HepG2 (cell line): ENCODE measurements around the gene CYP27A1. TPM values are rescaled to one million over a fixed set of nuclear protein-coding genes. Genes with fewer than 3 reads are reported as not detected.
A peak's percentile ranks its signal among the peaks of the same experiment; 100 is the strongest.

Source experiments
- BRCA1 ChIP-seq: sonication (generic); formaldehyde crosslinking; IDR thresholded peaks from 2 replicates; pipeline ENCODE4 v1.4.0; 2020; ENCODE audit warnings: missing genetic modification reagents
- ETV6 ChIP-seq: sonication (generic); formaldehyde crosslinking; conservative IDR thresholded peaks from 2 replicates; pipeline ENCODE4 v1.4.0; 2020; ENCODE audit warnings: missing genetic modification reagents
- GABPA ChIP-seq, 2 experiments: IDR thresholded peaks; 2 replicates each; pipeline ENCODE4 v1.6.1; 2011 to 2016; ENCODE audit warnings: low read depth in 2 of 2, low read length in 1 of 2, missing biosample characterization in 1 of 2, missing genetic modification characterization in 1 of 2
- HES4 ChIP-seq: sonication (generic); formaldehyde crosslinking; IDR thresholded peaks from 2 replicates; pipeline ENCODE4 v1.9.0; 2021; ENCODE audit warnings: mild to moderate bottlenecking, missing genetic modification reagents, borderline replicate concordance
- HMG20A ChIP-seq: IDR thresholded peaks from 2 replicates; pipeline ENCODE4 v1.6.1; 2016; ENCODE audit warnings: borderline replicate concordance
- HMG20B ChIP-seq: conservative IDR thresholded peaks from 2 replicates; pipeline ENCODE4 v1.6.1; 2016; ENCODE audit warnings: missing genetic modification reagents, missing compliant biosample characterization
- HNRNPL ChIP-seq: fragments of 200-400 bp; formaldehyde crosslinking; IDR thresholded peaks from 2 replicates; pipeline ENCODE4 v1.6.1; 2017; ENCODE audit warnings: mild to moderate bottlenecking, low read depth, low read length
- ISX ChIP-seq: sonication (generic); formaldehyde crosslinking; conservative IDR thresholded peaks from 2 replicates; pipeline ENCODE4 v1.5.0; 2020; ENCODE audit warnings: missing genetic modification reagents
- RBFOX2 ChIP-seq: fragments of 200-400 bp; formaldehyde crosslinking; IDR thresholded peaks from 2 replicates; pipeline ENCODE4 v1.6.1; 2017; ENCODE audit warnings: low read depth, mild to moderate bottlenecking, low read length
- RFX1 ChIP-seq: fragments of 450-650 bp; IDR thresholded peaks from 2 replicates; pipeline ENCODE4 v1.6.1; 2017
- ZEB1 ChIP-seq: IDR thresholded peaks from 2 replicates; pipeline ENCODE4 v1.6.1; 2012; ENCODE audit warnings: mild to moderate bottlenecking, low read depth, inconsistent platforms; ENCODE audit not compliant: insufficient replicate concordance
- ZFP36L2 ChIP-seq: sonication (generic); formaldehyde crosslinking; IDR thresholded peaks from 2 replicates; pipeline ENCODE4 v1.4.0; 2020; ENCODE audit warnings: missing genetic modification reagents
- ZNF20 ChIP-seq: sonication (generic); formaldehyde crosslinking; IDR thresholded peaks from 2 replicates; pipeline ENCODE4 v1.4.0; 2020; ENCODE audit warnings: mild to moderate bottlenecking, moderate library complexity, missing genetic modification reagents
- ZNF230 ChIP-seq: sonication (generic); formaldehyde crosslinking; IDR thresholded peaks from 2 replicates; pipeline ENCODE4 v1.4.0; 2020; ENCODE audit warnings: mild to moderate bottlenecking, missing genetic modification reagents
- ZNF24 ChIP-seq: fragments of 450-650 bp; IDR thresholded peaks from 2 replicates; pipeline ENCODE4 v1.6.1; 2017; ENCODE audit warnings: antibody characterized with exemption, mild to moderate bottlenecking
- ZNF263 ChIP-seq: sonication (generic); formaldehyde crosslinking; IDR thresholded peaks from 2 replicates; pipeline ENCODE4 v1.4.0; 2020; ENCODE audit warnings: missing genetic modification reagents
- ZNF446 ChIP-seq: sonication (generic); formaldehyde crosslinking; IDR thresholded peaks from 2 replicates; pipeline ENCODE4 v1.5.0; 2020; ENCODE audit warnings: mild to moderate bottlenecking, missing genetic modification reagents
- ZNF816 ChIP-seq: sonication (generic); formaldehyde crosslinking; IDR thresholded peaks from 2 replicates; pipeline ENCODE4 v1.8.0; 2022; ENCODE audit warnings: missing genetic modification reagents, mild to moderate bottlenecking, borderline replicate concordance
- ZNF879 ChIP-seq: sonication (generic); formaldehyde crosslinking; IDR thresholded peaks from 2 replicates; pipeline ENCODE4 v1.8.1; 2023; ENCODE audit warnings: missing genetic modification reagents
- polyA plus RNA-seq, 8 experiments: library from polyadenylated mRNA; depleted of rRNA in 3 of 8; stranded (reverse) in 7 of 8; unstranded in 1 of 8; fragments of >200 nt; fragmentation: Illumina TruSeq in 4 of 8; extraction: Trizol in 4 of 8; gene quantifications; 2 replicates each; pipeline versions ENCODE4 v1.2.1 to v1.2.3, GENCODE V29; 2011 to 2016; ENCODE audit warnings: low read depth in 4 of 8, missing spikeins in 1 of 8, mixed read lengths in 1 of 8; ENCODE audit not compliant: insufficient read depth in 1 of 8
- total RNA-seq, 5 experiments: library from RNA; depleted of rRNA; stranded (reverse); fragments of >200 nt; fragmentation: Illumina TruSeq; extraction: Trizol; gene quantifications; 2 replicates each; pipeline ENCODE4 v1.2.3, GENCODE V29; 2016; ENCODE audit warnings: low read depth in 1 of 5
- TF ChIP-seq, protein P1 (sequence below): sonication (generic); formaldehyde crosslinking; IDR thresholded peaks from 2 replicates; pipeline ENCODE4 v1.8.0; 2022; ENCODE audit warnings: missing genetic modification reagents, mild to moderate bottlenecking, moderate library complexity, borderline replicate concordance
- TF ChIP-seq, protein P2 (sequence below): sonication (generic); formaldehyde crosslinking; IDR thresholded peaks from 2 replicates; pipeline ENCODE4 v1.8.0; 2022; ENCODE audit warnings: mild to moderate bottlenecking, missing genetic modification reagents, moderate library complexity
- TF ChIP-seq, protein P3 (sequence below): sonication (generic); formaldehyde crosslinking; IDR thresholded peaks from 2 replicates; pipeline ENCODE4 v1.8.0; 2023; ENCODE audit warnings: mild to moderate bottlenecking, missing genetic modification reagents
- TF ChIP-seq, protein P4 (sequence below): sonication (generic); formaldehyde crosslinking; IDR thresholded peaks from 2 replicates; pipeline ENCODE4 v1.5.0; 2020; ENCODE audit warnings: mild to moderate bottlenecking, missing genetic modification reagents
- TF ChIP-seq, protein P5 (sequence below): sonication (generic); formaldehyde crosslinking; IDR thresholded peaks from 2 replicates; pipeline ENCODE4 v1.4.0; 2020; ENCODE audit warnings: missing genetic modification reagents

The CYP27A1 gene
- total and polyA plus RNA-seq, 2 of the 13 experiments (the other 11 are each of a cell fraction or from before 2014, with no cell fraction given): 157 to 266 TPM

DNA sequence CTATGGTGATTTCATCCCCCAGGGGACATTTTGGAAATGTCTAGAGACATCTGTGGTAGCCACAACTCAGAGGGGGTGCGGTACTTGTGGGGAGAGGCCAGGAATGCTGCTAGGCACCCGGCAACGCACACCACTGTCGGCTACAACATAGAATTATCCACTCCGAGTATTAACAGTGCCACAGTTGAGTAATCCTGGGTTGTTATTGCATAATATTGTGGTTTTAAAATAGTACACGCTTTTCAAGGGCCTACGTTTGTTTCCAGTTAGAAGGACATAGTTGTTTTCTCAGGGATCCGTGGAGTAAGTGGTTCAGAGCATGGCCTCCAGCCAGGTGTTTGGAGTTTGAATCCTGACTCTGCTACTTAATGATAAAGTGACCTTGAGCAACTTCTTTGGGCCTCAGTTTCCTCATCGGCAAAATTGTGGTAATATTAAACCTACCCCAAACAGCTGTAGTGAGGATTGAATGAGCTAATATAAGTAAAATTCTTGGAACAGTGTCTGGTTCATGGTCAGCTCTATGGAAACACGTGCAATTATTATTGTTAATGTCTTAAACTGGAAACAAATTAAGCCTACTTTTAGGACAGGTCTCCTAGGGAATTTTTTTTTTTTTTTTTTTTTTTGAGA, 24.5 kb downstream of the CYP27A1 start (continued):
- TF ChIP-seq BRCA1 (CRISPR knock-in tag): no peak
- TF ChIP-seq ZNF263 (CRISPR knock-in tag): no peak
- no peak for TF ChIP-seq ZNF20 (CRISPR knock-in tag)
- no peak for TF ChIP-seq HNRNPL
- TF ChIP-seq, protein P1, sequence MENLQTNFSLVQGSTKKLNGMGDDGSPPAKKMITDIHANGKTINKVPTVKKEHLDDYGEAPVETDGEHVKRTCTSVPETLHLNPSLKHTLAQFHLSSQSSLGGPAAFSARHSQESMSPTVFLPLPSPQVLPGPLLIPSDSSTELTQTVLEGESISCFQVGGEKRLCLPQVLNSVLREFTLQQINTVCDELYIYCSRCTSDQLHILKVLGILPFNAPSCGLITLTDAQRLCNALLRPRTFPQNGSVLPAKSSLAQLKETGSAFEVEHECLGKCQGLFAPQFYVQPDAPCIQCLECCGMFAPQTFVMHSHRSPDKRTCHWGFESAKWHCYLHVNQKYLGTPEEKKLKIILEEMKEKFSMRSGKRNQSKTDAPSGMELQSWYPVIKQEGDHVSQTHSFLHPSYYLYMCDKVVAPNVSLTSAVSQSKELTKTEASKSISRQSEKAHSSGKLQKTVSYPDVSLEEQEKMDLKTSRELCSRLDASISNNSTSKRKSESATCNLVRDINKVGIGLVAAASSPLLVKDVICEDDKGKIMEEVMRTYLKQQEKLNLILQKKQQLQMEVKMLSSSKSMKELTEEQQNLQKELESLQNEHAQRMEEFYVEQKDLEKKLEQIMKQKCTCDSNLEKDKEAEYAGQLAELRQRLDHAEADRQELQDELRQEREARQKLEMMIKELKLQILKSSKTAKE (CRISPR knock-in tag): no peak
- peak; percentile 76; the same call in 1 of the 2 replicates for TF ChIP-seq HMG20A
- TF ChIP-seq ZNF446 (CRISPR knock-in tag): no peak
- peak; percentile 66; the same call in 1 of the 2 replicates for TF ChIP-seq ZNF24
- TF ChIP-seq, protein P2, sequence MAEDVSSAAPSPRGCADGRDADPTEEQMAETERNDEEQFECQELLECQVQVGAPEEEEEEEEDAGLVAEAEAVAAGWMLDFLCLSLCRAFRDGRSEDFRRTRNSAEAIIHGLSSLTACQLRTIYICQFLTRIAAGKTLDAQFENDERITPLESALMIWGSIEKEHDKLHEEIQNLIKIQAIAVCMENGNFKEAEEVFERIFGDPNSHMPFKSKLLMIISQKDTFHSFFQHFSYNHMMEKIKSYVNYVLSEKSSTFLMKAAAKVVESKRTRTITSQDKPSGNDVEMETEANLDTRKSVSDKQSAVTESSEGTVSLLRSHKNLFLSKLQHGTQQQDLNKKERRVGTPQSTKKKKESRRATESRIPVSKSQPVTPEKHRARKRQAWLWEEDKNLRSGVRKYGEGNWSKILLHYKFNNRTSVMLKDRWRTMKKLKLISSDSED (CRISPR knock-in tag): no peak
- no peak for TF ChIP-seq ZEB1
- no peak for TF ChIP-seq ETV6 (CRISPR knock-in tag)
- no peak for TF ChIP-seq ZNF816 (CRISPR knock-in tag)
- no peak for TF ChIP-seq GABPA (IDR thresholded peaks at IDR 0.05; ENCODE audit: low read depth, low read length)
- no peak for TF ChIP-seq GABPA (CRISPR knock-in tag; IDR thresholded peaks at IDR 0.05; ENCODE audit: low read depth)
- no peak for TF ChIP-seq RFX1
- no peak for TF ChIP-seq ZNF879 (CRISPR knock-in tag)
- TF ChIP-seq ISX: no peak
- TF ChIP-seq, protein P3, sequence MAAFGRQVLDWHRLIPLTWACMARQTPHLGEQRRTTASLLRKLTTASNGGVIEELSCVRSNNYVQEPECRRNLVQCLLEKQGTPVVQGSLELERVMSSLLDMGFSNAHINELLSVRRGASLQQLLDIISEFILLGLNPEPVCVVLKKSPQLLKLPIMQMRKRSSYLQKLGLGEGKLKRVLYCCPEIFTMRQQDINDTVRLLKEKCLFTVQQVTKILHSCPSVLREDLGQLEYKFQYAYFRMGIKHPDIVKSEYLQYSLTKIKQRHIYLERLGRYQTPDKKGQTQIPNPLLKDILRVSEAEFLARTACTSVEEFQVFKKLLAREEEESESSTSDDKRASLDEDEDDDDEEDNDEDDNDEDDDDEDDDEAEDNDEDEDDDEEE (CRISPR knock-in tag): no peak
- TF ChIP-seq ZNF230 (CRISPR knock-in tag): 0 out of 2 replicates have a peak, but pooled peaks have one; percentile 33
- TF ChIP-seq HMG20B: no peak
- no peak for TF ChIP-seq RBFOX2
- TF ChIP-seq, protein P4, sequence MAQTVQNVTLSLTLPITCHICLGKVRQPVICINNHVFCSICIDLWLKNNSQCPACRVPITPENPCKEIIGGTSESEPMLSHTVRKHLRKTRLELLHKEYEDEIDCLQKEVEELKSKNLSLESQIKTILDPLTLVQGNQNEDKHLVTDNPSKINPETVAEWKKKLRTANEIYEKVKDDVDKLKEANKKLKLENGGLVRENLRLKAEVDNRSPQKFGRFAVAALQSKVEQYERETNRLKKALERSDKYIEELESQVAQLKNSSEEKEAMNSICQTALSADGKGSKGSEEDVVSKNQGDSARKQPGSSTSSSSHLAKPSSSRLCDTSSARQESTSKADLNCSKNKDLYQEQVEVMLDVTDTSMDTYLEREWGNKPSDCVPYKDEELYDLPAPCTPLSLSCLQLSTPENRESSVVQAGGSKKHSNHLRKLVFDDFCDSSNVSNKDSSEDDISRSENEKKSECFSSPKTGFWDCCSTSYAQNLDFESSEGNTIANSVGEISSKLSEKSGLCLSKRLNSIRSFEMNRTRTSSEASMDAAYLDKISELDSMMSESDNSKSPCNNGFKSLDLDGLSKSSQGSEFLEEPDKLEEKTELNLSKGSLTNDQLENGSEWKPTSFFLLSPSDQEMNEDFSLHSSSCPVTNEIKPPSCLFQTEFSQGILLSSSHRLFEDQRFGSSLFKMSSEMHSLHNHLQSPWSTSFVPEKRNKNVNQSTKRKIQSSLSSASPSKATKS (CRISPR knock-in tag): no peak
- TF ChIP-seq, protein P5, sequence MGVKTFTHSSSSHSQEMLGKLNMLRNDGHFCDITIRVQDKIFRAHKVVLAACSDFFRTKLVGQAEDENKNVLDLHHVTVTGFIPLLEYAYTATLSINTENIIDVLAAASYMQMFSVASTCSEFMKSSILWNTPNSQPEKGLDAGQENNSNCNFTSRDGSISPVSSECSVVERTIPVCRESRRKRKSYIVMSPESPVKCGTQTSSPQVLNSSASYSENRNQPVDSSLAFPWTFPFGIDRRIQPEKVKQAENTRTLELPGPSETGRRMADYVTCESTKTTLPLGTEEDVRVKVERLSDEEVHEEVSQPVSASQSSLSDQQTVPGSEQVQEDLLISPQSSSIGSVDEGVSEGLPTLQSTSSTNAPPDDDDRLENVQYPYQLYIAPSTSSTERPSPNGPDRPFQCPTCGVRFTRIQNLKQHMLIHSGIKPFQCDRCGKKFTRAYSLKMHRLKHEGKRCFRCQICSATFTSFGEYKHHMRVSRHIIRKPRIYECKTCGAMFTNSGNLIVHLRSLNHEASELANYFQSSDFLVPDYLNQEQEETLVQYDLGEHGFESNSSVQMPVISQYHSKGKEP (CRISPR knock-in tag): no peak
- TF ChIP-seq ZFP36L2: no peak
- TF ChIP-seq HES4: no peak
